T-cell (primary cell): ENCODE results near the gene SMC4. TPM values are rescaled to one million over a fixed set of nuclear protein-coding genes. Genes with fewer than 3 reads are reported as not detected.

ENCODE experiments used
- ATAC-seq, 4 experiments: fragments of 200-7000 bp in 3 of 4; fragments of 150-1000 bp in 1 of 4; cut with Tn5 transposase; replicated peaks in 1 of 4; 1 replicate in 3 of 4; 2 replicates in 1 of 4; pipeline ENCODE4 v1.10.0; 2021; ENCODE audit warnings: moderate library complexity in 3 of 4, mild to moderate bottlenecking in 2 of 4, moderate number of reproducible peaks in 1 of 4
- CTCF ChIA-PET, 2 donors: fragments of 300-600 bp; sonication (Branson Sonifier 250); formaldehyde crosslinking; loops; one replicate each; lab custom pipeline; 2022; ENCODE audit warnings: antibody characterized with exemption in 2 of 2; lab: Charles Lee
- POLR2A ChIA-PET, 2 donors: fragments of 300-600 bp; sonication (Branson Sonifier 250); formaldehyde crosslinking; loops; one replicate each; lab custom pipeline; 2022; ENCODE audit warnings: antibody characterized with exemption in 2 of 2; lab: Charles Lee
- DNase-seq, 35 experiments: peaks; one replicate each; pipeline versions ENCODE4 v3.0.0 to v3.0.0-alpha.2; 2013 to 2023
- H3K27ac ChIP-seq: one replicate; pipeline ENCODE4 v1.5.1; 2013; ENCODE audit warnings: low read length
- H3K27me3 ChIP-seq, 2 experiments: replicated peaks in 1 of 2; 1 replicate in 1 of 2; 2 replicates in 1 of 2; pipeline versions ENCODE4 v1.6.1 to v1.7.0; 2013; ENCODE audit warnings: low read length in 1 of 2, mixed read lengths in 1 of 2; ENCODE audit not compliant: control insufficient read depth in 2 of 2, insufficient read depth in 2 of 2; ENCODE audit errors: extremely low read depth in 1 of 2
- H3K36me3 ChIP-seq, 2 donors: 1 replicate in 1 of 2; 2 replicates in 1 of 2; pipeline versions ENCODE4 v1.6.1 to v1.7.0; 2013; ENCODE audit warnings: low read length in 1 of 2; ENCODE audit not compliant: control insufficient read depth in 2 of 2, insufficient read depth in 1 of 2; ENCODE audit errors: extremely low read depth in 1 of 2
- H3K4me1 ChIP-seq, 2 experiments: 1 replicate in 1 of 2; 2 replicates in 1 of 2; pipeline versions ENCODE4 v1.6.1 to v1.7.0; 2013; ENCODE audit warnings: low read length in 2 of 2, mixed read lengths in 1 of 2; ENCODE audit not compliant: insufficient read depth in 2 of 2, control insufficient read depth in 1 of 2; ENCODE audit errors: extremely low read depth in 1 of 2
- H3K4me3 ChIP-seq, 2 donors: 1 replicate in 1 of 2; 2 replicates in 1 of 2; pipeline versions ENCODE4 v1.5.1 to v1.7.0; 2013; ENCODE audit warnings: mild to moderate bottlenecking in 2 of 2, low read length in 1 of 2, moderate library complexity in 1 of 2; ENCODE audit not compliant: control insufficient read depth in 1 of 2; ENCODE audit errors: extremely low read depth in 1 of 2
- H3K9me3 ChIP-seq: 2 replicates; pipeline ENCODE4 v1.7.0; 2013
- H3K27ac Mint-ChIP-seq, 2 donors: one replicate each; pipeline ENCODE4 v1.8.0; 2020 to 2021; ENCODE audit warnings: mild to moderate bottlenecking in 2 of 2, mixed read lengths in 2 of 2
- H3K27me3 Mint-ChIP-seq, 2 donors: one replicate each; pipeline ENCODE4 v1.8.0; 2021 to 2022; ENCODE audit warnings: mixed read lengths in 2 of 2
- H3K36me3 Mint-ChIP-seq: one replicate; pipeline ENCODE4 v1.8.0; 2021; ENCODE audit warnings: mixed read lengths
- H3K4me1 Mint-ChIP-seq, 3 donors: one replicate each; pipeline ENCODE4 v1.8.0; 2020 to 2022; ENCODE audit warnings: mixed read lengths in 3 of 3, mild to moderate bottlenecking in 1 of 3
- H3K4me3 Mint-ChIP-seq, 3 donors: one replicate each; pipeline ENCODE4 v1.8.0; 2020 to 2022; ENCODE audit warnings: mild to moderate bottlenecking in 3 of 3, mixed read lengths in 3 of 3, moderate library complexity in 3 of 3
- H3K9me3 Mint-ChIP-seq, 3 donors: one replicate each; pipeline ENCODE4 v1.8.0; 2020 to 2022; ENCODE audit warnings: mixed read lengths in 3 of 3
- WGBS: methylation state at CpG from one replicate; pipeline ENCODE4 v1.1.5; 2013; ENCODE audit warnings: missing lambda C conversion rate; ENCODE audit not compliant: insufficient coverage; 5-methylcytosine and 5-hydroxymethylcytosine counted together
- total RNA-seq, 35 experiments: library from RNA in 6 of 35; stranded (reverse) in 6 of 35; fragments of 120-200 nt in 1 of 35; gene quantifications; one replicate each; pipeline versions ENCODE4 v1.2.1 to v1.2.4 and lab custom pipeline; 2013 to 2026

The SMC4 gene
- total RNA-seq, 5 donors from 2014 or later (not counting 1 experiment from before 2014, with no cell fraction given) = 41.9 to 63.1 (median 51.2) TPM

DNA sequence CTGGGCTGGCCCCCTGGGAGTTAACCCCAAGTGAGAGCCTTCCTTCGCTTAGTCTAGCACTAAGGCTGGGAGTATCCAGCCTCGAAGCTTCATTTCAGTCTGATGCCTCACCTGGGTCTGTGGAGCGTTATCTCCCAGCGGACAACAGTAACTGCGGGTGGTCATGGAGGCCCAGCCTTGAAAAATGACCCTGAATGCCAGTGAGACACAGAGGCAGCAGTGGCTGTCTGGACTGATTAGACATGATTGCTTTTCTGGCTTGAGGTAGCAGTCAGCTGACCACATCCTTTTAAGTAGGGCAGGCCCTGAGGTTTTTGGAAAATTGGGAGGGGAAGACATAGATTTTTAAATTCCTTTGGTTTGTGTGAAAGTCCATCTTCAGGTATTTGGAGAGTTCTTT lies 78.3 kb downstream of the SMC4 start:
- ChIA-PET CTCF (no interaction called here), POLR2A (no interaction called here)
- H3K4me1 Mint-ChIP-seq = no peaks in the 10 kb centered on the region
- WGBS = 95% methylated on average over 5 of the region's 5 CpGs
- no peak overlapping the region for H3K27ac ChIP-seq
- H3K9me3 ChIP-seq = no peaks in the 10 kb centered on the region
- no peaks in the 10 kb centered on the region for H3K9me3 Mint-ChIP-seq
- DNase-seq (no peak), ATAC-seq (no peak)
- H3K4me3 ChIP-seq = no peak overlapping the region
- no peak overlapping the region for H3K27ac Mint-ChIP-seq
- H3K36me3 ChIP-seq = no peaks in the 10 kb centered on the region
- H3K4me1 ChIP-seq = no peaks in the 10 kb centered on the region
- peaks cover 0 to 20% of the 10 kb centered on the region in 2 experiments for H3K27me3 ChIP-seq
- H3K36me3 Mint-ChIP-seq = no peaks in the 10 kb centered on the region
- H3K27me3 Mint-ChIP-seq = peaks cover 2 to 5% of the 10 kb centered on the region in 2 donors
- H3K4me3 Mint-ChIP-seq = no peak overlapping the region

GRCh38 chr3:160478338-160478737 lies 78.9 kb downstream of the SMC4 start:
- H3K9me3 Mint-ChIP-seq = no peaks in the 10 kb centered on the region
- peaks cover 0 to 20% of the 10 kb centered on the region in 2 experiments for H3K27me3 ChIP-seq
- no peak overlapping the region for H3K27ac ChIP-seq
- WGBS = 70% methylated on average over 4 of the region's 5 CpGs
- no peaks in the 10 kb centered on the region for H3K9me3 ChIP-seq
- DNase-seq (no peak), ATAC-seq (no peak)
- H3K4me3 Mint-ChIP-seq = no peak overlapping the region
- no peaks in the 10 kb centered on the region for H3K4me1 ChIP-seq
- no peaks in the 10 kb centered on the region for H3K36me3 ChIP-seq
- no peak overlapping the region for H3K4me3 ChIP-seq
- no peak overlapping the region for H3K27ac Mint-ChIP-seq
- H3K36me3 Mint-ChIP-seq = no peaks in the 10 kb centered on the region
- peaks cover 5% of the 10 kb centered on the region in 2 donors for H3K27me3 Mint-ChIP-seq
- no peaks in the 10 kb centered on the region for H3K4me1 Mint-ChIP-seq
- CTCF ChIA-PET = no interaction called here
- POLR2A ChIA-PET = interaction anchor here in 1 of 2 donors (0.6 kb wide), 1 partner anchor 42 kb away, joined by 4 read pairs; no protein-coding TSS in a partner anchor

- WGBS = 93% methylated on average over 3 of the region's 10 CpGs
- H3K36me3 Mint-ChIP-seq = no peaks in the 10 kb centered on the region
- ATAC-seq = no peak
- DNase-seq = no peak
- no peak overlapping the region for H3K4me3 ChIP-seq
- no peak overlapping the region for H3K4me3 Mint-ChIP-seq
- peaks cover 5% of the 10 kb centered on the region in 2 donors for H3K27me3 Mint-ChIP-seq
- ChIA-PET CTCF (no interaction called here), POLR2A (no interaction called here)
- H3K36me3 ChIP-seq = no peaks in the 10 kb centered on the region
- H3K4me1 ChIP-seq = no peaks in the 10 kb centered on the region
- H3K27me3 ChIP-seq = peaks cover 0 to 23% of the 10 kb centered on the region in 2 experiments
- H3K4me1 Mint-ChIP-seq = no peaks in the 10 kb centered on the region
- no peak overlapping the region for H3K27ac ChIP-seq
- no peaks in the 10 kb centered on the region for H3K9me3 ChIP-seq
- H3K9me3 Mint-ChIP-seq = no peaks in the 10 kb centered on the region
- H3K27ac Mint-ChIP-seq = no peak overlapping the region
These were observed 79.9 kb downstream of the SMC4 start for GRCh38 chr3:160479376-160479775.

- H3K4me1 Mint-ChIP-seq = peaks cover 5 to 10% (median 5%) of the 10 kb centered on the region in 3 donors
- Histone ChIP-seq H3K36me3 (no peaks in the 10 kb centered on the region), H3K4me3 (no peak overlapping the region), H3K4me1 (peaks cover 0 to 4% of the 10 kb centered on the region in 2 experiments), H3K27ac (no peak overlapping the region), H3K27me3 (peaks cover 0 to 17% of the 10 kb centered on the region in 2 experiments), H3K9me3 (no peaks in the 10 kb centered on the region)
- ATAC-seq (no peak), DNase-seq (no peak)
- 95% methylated on average over 3 of the region's 5 CpGs for WGBS
- H3K9me3 Mint-ChIP-seq = no peaks in the 10 kb centered on the region
- H3K4me3 Mint-ChIP-seq = no peak overlapping the region
- no peak overlapping the region for H3K27ac Mint-ChIP-seq
- CTCF ChIA-PET = no interaction called here
- H3K36me3 Mint-ChIP-seq = no peaks in the 10 kb centered on the region
- POLR2A ChIA-PET = no interaction called here
- peaks cover 6 to 7% of the 10 kb centered on the region in 2 donors for H3K27me3 Mint-ChIP-seq
These were observed 81.5 kb downstream of the SMC4 start for GRCh38 chr3:160480931-160481330.

DNA sequence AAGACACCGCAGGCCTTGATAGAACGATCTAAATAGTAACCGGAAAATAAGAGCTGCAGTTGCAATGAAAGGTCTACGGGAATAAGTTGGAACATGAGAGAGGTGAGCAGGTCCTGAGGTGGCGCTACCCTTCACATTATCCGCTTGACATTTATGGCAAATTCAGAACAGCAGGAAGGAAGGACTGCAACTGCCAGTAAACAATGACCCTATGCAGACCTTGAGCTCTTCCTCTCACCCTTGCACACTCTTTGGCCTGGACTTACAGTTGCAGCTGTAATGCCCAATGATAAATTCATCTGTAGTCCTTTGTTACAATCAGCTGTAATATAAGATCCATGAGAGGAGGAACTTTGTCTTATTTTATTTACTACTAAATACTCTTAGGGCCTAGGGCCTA lies 82.4 kb downstream of the SMC4 start:
- Mint-ChIP-seq H3K27ac (no peak overlapping the region), H3K36me3 (no peaks in the 10 kb centered on the region), H3K4me1 (peaks cover 5 to 11% (median 6%) of the 10 kb centered on the region in 3 donors), H3K9me3 (no peaks in the 10 kb centered on the region), H3K27me3 (peaks cover 6 to 7% of the 10 kb centered on the region in 2 donors), H3K4me3 (no peak overlapping the region)
- no CpG with 5 or more reads among the region's 6 CpGs for WGBS
- H3K27me3 ChIP-seq = peaks cover 0 to 14% of the 10 kb centered on the region in 2 experiments
- no peak overlapping the region for H3K27ac ChIP-seq
- ChIA-PET POLR2A (no interaction called here), CTCF (no interaction called here)
- H3K4me1 ChIP-seq = peaks cover 3 to 4% of the 10 kb centered on the region in 2 experiments
- no peaks in the 10 kb centered on the region for H3K9me3 ChIP-seq
- no peak overlapping the region for H3K4me3 ChIP-seq
- ATAC-seq = no peak
- no peak for DNase-seq
- no peaks in the 10 kb centered on the region for H3K36me3 ChIP-seq

- Mint-ChIP-seq H3K36me3 (no peaks in the 10 kb centered on the region), H3K4me1 (peaks cover 5 to 11% (median 6%) of the 10 kb centered on the region in 3 donors), H3K9me3 (no peaks in the 10 kb centered on the region), H3K27me3 (peaks cover 6 to 7% of the 10 kb centered on the region in 2 donors), H3K4me3 (no peak overlapping the region), H3K27ac (no peak overlapping the region)
- Histone ChIP-seq H3K9me3 (no peaks in the 10 kb centered on the region), H3K4me3 (no peak overlapping the region), H3K4me1 (peaks cover 3 to 4% of the 10 kb centered on the region in 2 experiments), H3K36me3 (no peaks in the 10 kb centered on the region), H3K27me3 (peaks cover 0 to 11% of the 10 kb centered on the region in 2 experiments), H3K27ac (no peak overlapping the region)
- 82% methylated on average over 1 of the region's 3 CpGs for WGBS
- no peak for ATAC-seq
- DNase-seq = no peak
- ChIA-PET POLR2A (no interaction called here), CTCF (interaction anchor here in 1 of 2 donors (0.6 kb wide), 1 partner anchor 53 kb away, joined by 3 read pairs; no protein-coding TSS in a partner anchor)
These were observed 83.3 kb downstream of the SMC4 start for GRCh38 chr3:160482796-160483195.
